A673 (cell line): ENCODE results near the gene HDAC10.

ENCODE experiments used
- CTCF ChIP-seq: fragments of 300-800, 200-600 bp; sonication (generic); conservative IDR thresholded peaks from 2 replicates; pipeline ENCODE4 v1.5.1; 2017; ENCODE audit warnings: low read depth, mild to moderate bottlenecking, antibody characterized with exemption, low read length, moderate library complexity, mixed read lengths
- EZH2 ChIP-seq: fragments of 200-600 bp; sonication (generic); IDR thresholded peaks from 2 replicates; pipeline ENCODE4 v1.6.1; 2017; ENCODE audit warnings: borderline replicate concordance, low read depth, mild to moderate bottlenecking, mixed read lengths, antibody characterized with exemption, low read length; ENCODE audit not compliant: poor library complexity, severe bottlenecking

- TF ChIP-seq CTCF (no peak), EZH2 (no peak)
Observed at GRCh38 chr22:50286275-50286674, 35.2 kb upstream of the HDAC10 start.
